Thoracic aorta (tissue), 2 donors: ENCODE measurements around the gene EXOC1. TPM values are rescaled to one million over a fixed set of nuclear protein-coding genes. Genes with fewer than 3 reads are reported as not detected.
A peak's percentile ranks its signal among the peaks of the same experiment; 100 is the strongest.

Experiments
- ATAC-seq: fragments of 150-250 bp; one replicate; pipeline ENCODE4 v1.8.0; 2017; ENCODE audit warnings: low read depth; ENCODE audit not compliant: insufficient number of reproducible peaks, low FRiP score
- DNase-seq: peaks from one replicate; pipeline ENCODE4 v3.0.0-alpha.2; 2020; ENCODE audit warnings: low spot score
- H3K27ac ChIP-seq, 2 donors: fragments of 200-600 bp; sonication (generic); 1 replicate in 1 of 2; 2 replicates in 1 of 2; pipeline ENCODE4 v1.5.1; 2016; ENCODE audit warnings: mild to moderate bottlenecking in 2 of 2, moderate library complexity in 2 of 2
- H3K27me3 ChIP-seq: fragments of 200-600 bp; sonication (generic); replicated peaks from 2 replicates; pipeline ENCODE4 v1.6.0; 2016; ENCODE audit warnings: mild to moderate bottlenecking; ENCODE audit not compliant: insufficient read depth
- H3K36me3 ChIP-seq: fragments of 200-600 bp; sonication (generic); one replicate; pipeline ENCODE4 v1.5.1; 2016
- H3K4me1 ChIP-seq, 2 donors: fragments of 200-600 bp; sonication (generic); 1 replicate in 1 of 2; 2 replicates in 1 of 2; pipeline versions ENCODE4 v1.5.1 to v1.6.0; 2016; ENCODE audit warnings: low read depth in 2 of 2, mild to moderate bottlenecking in 1 of 2; ENCODE audit not compliant: control insufficient read depth in 1 of 2
- H3K4me3 ChIP-seq: fragments of 200-600 bp; sonication (generic); 2 replicates; pipeline ENCODE4 v1.5.1; 2016; ENCODE audit warnings: mild to moderate bottlenecking
- H3K9me3 ChIP-seq: fragments of 200-600 bp; sonication (generic); 2 replicates; pipeline ENCODE4 v1.5.1; 2016
- CTCF ChIP-seq: fragments of 200-600 bp; sonication (generic); IDR thresholded peaks from one replicate; pipeline ENCODE4 v1.5.1; 2019; ENCODE audit warnings: antibody characterized with exemption
- total RNA-seq, 2 donors: library from RNA; depleted of rRNA; stranded (reverse); fragments of >200 nt; gene quantifications; one replicate each; pipeline versions ENCODE4 v1.1.0 to v1.2.3, GENCODE V29; 2016

Gene EXOC1
- total RNA-seq, 2 donors from 2014 or later = 33.5 to 60.5 TPM

GRCh38 chr4:55851885-55852284 is 1.6 kb upstream of the EXOC1 start:
- H3K4me1 ChIP-seq = peaks cover 12 to 25% of the 10 kb centered on the region in 2 donors
- H3K36me3 ChIP-seq = no peaks in the 10 kb centered on the region
- DNase-seq (no peak), ATAC-seq (no peak)
- H3K9me3 ChIP-seq = no peaks in the 10 kb centered on the region
- no peak overlapping the region for H3K4me3 ChIP-seq
- no peaks in the 10 kb centered on the region for H3K27me3 ChIP-seq
- H3K27ac ChIP-seq = no peak overlapping the region
- TF ChIP-seq CTCF = no peak

DNA sequence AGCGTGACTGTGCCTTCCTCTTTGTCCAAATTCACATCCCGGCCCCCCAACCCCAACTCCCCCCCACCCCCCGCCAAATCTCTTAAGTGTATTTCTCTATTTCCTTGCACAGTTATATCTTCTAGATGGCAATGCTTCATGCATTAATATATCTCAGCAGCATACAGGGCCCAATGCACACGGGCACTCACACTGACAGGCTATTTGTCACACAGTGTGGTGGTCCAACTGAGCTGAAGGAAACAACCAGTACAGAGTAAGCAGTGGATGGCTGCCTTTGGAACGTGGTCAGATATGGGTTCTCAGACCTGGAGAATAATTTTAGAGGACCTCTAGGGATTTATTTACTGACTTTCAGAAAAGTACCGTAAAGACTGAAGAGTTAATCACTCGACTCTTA is 681 bp downstream of the EXOC1 start:
- Histone ChIP-seq H3K4me1 (peaks cover 12 to 25% of the 10 kb centered on the region in 2 donors), H3K27ac (peak overlapping the region; percentile 89 to 91), H3K4me3 (peak overlapping the region; percentile 92), H3K9me3 (no peaks in the 10 kb centered on the region), H3K36me3 (no peaks in the 10 kb centered on the region), H3K27me3 (no peaks in the 10 kb centered on the region)
- no peak for DNase-seq
- ATAC-seq = no peak
- no peak for TF ChIP-seq CTCF

GRCh38 chr4:55857586-55857985 is 4.1 kb downstream of the EXOC1 start:
- DNase-seq = no peak
- H3K9me3 ChIP-seq = no peaks in the 10 kb centered on the region

DNA sequence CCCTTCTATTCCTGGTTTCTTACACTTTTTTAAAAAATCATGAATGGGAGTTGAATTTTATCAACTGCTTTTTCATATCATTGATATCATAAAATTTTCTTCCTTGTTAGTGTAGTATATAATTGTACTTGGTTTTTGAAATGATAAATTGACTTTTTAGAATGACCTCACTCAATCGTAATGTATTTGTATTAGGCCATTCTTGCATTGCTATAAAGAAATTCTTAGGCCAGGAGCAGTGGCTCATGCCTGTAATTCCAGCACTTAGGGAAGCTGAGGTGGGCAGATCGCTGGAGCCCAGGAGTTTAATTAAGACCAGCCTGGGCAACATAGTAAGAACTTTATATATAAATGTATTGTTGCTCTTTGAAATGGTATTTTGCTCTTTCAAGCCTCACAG is 6.3 kb downstream of the EXOC1 start:
- TF ChIP-seq CTCF = no peak
- no peak overlapping the region for H3K27ac ChIP-seq
- no peaks in the 10 kb centered on the region for H3K27me3 ChIP-seq
- peaks cover 8 to 14% of the 10 kb centered on the region in 2 donors for H3K4me1 ChIP-seq
- ATAC-seq = no peak
- peaks cover 6% of the 10 kb centered on the region for H3K36me3 ChIP-seq
- H3K4me3 ChIP-seq = no peak overlapping the region
- H3K9me3 ChIP-seq = no peaks in the 10 kb centered on the region
- DNase-seq = no peak

More at GRCh38 chr4:55857586-55857985, 4.1 kb downstream of the EXOC1 start:
- TF ChIP-seq CTCF = no peak
- H3K4me3 ChIP-seq = no peak overlapping the region
- ATAC-seq = no peak
- H3K27me3 ChIP-seq = no peaks in the 10 kb centered on the region
- peaks cover 12 to 25% of the 10 kb centered on the region in 2 donors for H3K4me1 ChIP-seq
- H3K27ac ChIP-seq = no peak overlapping the region
- no peaks in the 10 kb centered on the region for H3K36me3 ChIP-seq

- no peak for TF ChIP-seq CTCF
- Histone ChIP-seq H3K4me1 (peaks cover 18 to 25% of the 10 kb centered on the region in 2 donors), H3K27ac (peak overlapping the region in 1 of 2 donors; percentile 69), H3K9me3 (no peaks in the 10 kb centered on the region), H3K27me3 (no peaks in the 10 kb centered on the region), H3K4me3 (no peak overlapping the region), H3K36me3 (peaks cover 18% of the 10 kb centered on the region)
- ATAC-seq = no peak
- no peak for DNase-seq
Measured at GRCh38 chr4:55864577-55865223, 11.3 kb downstream of the EXOC1 start.
